Erythroblast (primary cell): Measurements from ENCODE around the gene VIPR1.

Experiments
- DNase-seq, 2 experiments: peaks; one replicate each; lab custom pipeline; 2025; lab: John Stamatoyannopoulos, UW
- GATA1 ChIP-seq: IDR thresholded peaks from 2 replicates; pipeline ENCODE4 v1.6.1; 2011; ENCODE audit warnings: low read depth, mild to moderate bottlenecking, control low read depth, low read length, moderate library complexity
- POLR2A ChIP-seq: IDR thresholded peaks from 2 replicates; pipeline ENCODE4 v1.6.1; 2011; ENCODE audit warnings: mild to moderate bottlenecking, low read length

The VIPR1 gene

DNA sequence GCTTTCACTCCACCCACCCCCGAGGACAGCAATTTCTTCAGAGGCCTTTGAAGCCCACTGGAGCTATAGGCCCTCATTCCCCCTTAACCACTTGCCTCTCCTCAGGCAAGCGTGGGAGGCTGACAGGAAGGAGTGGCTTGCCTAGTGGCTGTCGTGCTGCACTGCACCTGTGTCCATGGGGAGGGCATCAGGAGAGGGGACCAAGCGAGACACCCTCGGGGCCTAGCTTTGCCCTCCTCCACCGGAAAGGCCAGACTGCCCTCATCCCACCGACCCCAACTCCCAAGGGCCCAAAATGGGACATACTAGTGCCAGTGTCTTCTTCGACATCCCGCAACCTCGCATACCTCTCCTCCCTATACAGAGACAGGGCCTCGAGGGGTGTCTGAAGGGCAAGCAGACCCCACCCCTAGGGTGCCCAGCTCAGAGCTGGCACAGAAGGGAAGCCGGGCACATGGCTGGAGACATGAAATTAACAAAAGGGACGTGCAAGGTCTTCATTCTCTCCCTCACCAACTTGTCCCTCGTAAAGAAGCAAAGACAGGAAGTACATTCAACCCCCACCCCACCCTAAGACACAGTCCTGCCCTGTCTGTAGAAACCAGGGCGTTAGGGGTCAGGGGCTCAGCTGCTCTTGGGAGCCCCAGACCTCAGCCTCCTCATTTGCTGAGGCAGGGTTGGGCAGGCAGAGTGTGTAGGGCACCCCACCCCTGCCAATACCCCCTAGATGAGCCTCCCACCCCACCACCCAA is 24.3 kb downstream of the VIPR1 start:
- no peak for DNase-seq
- TF ChIP-seq POLR2A (no peak), GATA1 (no peak)

DNA sequence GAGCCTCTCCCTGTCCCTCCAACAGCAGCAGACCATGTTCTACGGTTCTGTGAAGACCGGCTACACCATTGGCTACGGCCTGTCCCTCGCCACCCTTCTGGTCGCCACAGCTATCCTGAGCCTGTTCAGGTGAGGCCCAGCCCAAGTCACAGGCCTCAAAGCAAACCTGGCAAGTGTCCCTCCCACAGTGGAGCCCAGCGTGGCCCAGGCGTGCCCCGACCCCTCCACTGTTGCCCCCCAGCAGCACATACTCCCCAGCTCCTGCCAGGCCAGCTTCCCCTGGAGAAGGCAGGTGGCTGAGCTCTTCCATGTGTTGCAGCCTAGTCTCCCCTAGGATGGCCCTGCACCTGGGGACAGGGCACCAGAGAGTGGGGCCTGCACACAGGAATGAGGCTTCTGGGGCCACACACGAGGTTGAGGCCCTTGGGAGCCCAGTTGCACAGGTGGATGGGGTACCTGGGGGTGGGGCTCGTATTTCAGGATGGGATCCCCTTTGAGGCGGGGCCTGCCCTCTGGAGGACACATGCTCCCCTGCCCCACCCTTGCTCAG is 25.0 kb downstream of the VIPR1 start:
- no peak for DNase-seq
- no peak for TF ChIP-seq POLR2A
- no peak for TF ChIP-seq GATA1

DNA sequence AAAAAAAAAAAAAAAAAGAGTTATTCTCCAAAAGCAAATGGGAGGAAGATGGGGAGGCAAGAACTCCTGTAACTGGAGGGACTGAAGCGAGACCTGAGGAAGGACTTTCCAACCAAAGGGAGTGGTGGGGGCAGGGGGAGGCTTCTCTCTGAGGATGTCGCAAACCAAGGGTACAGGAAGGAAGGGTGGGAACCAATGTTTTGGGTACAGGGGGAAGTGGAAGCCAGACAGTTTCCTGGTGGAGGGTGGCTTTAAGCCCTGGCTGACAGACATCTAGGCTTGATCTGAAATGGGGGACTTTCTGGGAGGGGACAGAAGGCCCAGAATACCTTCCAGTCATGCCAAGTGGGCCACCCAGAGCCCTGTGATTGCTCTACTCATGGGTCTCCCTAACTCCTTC is 27.0 kb downstream of the VIPR1 start:
- no peak for TF ChIP-seq GATA1
- TF ChIP-seq POLR2A, result no peak
- DNase-seq, result no peak

DNA sequence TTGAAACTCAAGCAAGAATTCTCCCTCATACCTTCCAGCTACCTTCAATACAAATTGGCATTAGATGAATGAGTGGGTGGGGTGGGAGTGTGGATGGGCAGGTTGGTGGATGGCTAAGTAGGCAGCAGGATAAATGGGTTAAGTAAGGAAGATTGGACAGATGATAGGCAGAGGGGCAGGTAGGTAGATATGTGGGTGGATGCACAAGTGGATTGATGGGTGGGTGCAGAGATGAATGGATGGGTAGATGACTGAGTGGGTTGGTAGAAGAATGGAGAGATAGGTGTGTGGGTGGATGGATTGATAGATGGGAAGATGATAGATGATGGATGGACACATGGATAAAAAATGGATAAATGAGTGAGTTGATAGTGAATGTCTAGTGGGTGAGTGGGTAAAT is 27.6 kb downstream of the VIPR1 start:
- TF ChIP-seq GATA1 (no peak), POLR2A (no peak)
- no peak for DNase-seq

DNA sequence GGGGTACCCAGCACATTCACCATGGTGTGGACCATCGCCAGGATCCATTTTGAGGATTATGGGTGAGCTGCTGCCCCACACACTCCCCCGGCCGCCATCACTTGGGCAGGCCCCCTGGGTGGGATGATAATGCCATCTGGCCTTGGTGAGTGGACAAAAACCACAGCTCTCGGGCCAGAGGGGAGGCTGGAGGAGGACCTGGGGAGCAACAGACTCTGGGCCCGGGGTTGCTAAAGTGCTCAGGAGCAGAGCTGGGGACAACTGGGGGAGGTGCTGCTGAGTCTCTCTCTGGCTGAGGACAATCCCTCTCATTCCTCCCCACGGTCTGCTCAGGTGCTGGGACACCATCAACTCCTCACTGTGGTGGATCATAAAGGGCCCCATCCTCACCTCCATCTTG is 29.0 kb downstream of the VIPR1 start:
- TF ChIP-seq GATA1 (no peak), POLR2A (no peak)
- DNase-seq, result no peak

DNA sequence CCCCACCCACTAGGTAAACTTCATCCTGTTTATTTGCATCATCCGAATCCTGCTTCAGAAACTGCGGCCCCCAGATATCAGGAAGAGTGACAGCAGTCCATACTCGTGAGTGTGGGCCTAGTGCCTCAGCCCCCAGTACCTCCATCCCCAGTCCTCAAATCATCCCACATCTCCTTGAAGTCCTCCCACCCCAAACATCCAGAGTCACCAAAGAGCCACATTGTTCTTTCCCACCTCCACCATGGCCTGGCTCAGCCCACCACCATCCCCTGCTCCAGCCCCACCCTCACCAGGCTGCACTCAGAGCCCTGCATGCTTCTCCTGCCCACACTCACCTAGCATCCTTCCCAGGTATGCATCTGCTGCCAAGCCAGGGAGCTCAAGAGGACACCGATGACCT is 29.8 kb downstream of the VIPR1 start:
- no peak for DNase-seq
- TF ChIP-seq POLR2A (no peak), GATA1 (no peak)

DNA sequence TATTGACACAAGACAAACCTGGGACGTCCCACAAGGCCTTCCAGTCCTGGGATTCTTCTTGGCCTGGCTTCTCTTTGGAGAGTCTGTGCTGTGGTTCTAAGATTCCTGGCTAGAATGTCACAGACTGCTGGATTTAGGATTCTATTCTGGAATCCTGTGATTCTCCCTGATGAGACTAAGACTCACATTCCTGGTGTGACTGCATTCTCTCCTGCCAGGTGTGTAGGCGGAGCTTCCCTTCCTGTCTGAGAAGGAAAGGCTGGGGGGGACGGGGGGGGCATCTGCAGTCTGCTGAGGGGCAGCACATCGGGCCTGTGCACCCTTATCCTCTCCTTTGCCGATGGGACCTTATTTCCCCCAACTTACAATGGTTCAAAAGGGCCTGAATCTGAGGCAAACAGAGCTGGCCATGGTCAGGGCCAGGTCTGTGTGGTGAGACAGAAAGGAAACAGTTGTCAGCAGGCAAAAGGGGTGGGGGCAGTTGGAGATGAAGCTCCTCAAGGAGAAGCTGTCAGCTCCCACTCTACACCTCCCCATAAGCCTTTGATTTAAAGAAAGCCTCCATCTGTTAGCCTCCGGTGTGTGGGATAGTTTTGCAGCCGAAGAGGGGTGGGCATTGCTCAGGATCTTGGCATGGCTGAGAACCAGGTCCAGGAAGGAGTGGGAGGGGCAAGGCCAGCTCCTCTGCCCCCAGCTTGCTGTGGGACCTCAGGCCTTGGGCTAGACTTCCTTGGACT is 30.9 kb downstream of the VIPR1 start:
- TF ChIP-seq GATA1, result no peak
- TF ChIP-seq POLR2A, result no peak
- DNase-seq, result no peak

DNA sequence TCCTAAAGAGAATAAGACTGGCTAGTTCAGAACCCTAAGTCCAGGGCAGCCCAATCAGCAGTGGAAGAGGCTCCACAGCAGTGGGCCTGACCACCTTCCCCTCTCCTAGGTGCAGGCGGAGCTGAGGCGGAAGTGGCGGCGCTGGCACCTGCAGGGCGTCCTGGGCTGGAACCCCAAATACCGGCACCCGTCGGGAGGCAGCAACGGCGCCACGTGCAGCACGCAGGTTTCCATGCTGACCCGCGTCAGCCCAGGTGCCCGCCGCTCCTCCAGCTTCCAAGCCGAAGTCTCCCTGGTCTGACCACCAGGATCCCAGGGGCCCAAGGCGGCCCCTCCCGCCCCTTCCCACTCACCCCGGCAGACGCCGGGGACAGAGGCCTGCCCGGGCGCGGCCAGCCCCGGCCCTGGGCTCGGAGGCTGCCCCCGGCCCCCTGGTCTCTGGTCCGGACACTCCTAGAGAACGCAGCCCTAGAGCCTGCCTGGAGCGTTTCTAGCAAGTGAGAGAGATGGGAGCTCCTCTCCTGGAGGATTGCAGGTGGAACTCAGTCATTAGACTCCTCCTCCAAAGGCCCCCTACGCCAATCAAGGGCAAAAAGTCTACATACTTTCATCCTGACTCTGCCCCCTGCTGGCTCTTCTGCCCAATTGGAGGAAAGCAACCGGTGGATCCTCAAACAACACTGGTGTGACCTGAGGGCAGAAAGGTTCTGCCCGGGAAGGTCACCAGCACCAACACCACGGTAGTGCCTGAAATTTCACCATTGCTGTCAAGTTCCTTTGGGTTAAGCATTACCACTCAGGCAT is 33.7 kb downstream of the VIPR1 start:
- TF ChIP-seq GATA1, result no peak
- TF ChIP-seq POLR2A, result no peak
- peak; percentile 21 to 27 for DNase-seq

DNA sequence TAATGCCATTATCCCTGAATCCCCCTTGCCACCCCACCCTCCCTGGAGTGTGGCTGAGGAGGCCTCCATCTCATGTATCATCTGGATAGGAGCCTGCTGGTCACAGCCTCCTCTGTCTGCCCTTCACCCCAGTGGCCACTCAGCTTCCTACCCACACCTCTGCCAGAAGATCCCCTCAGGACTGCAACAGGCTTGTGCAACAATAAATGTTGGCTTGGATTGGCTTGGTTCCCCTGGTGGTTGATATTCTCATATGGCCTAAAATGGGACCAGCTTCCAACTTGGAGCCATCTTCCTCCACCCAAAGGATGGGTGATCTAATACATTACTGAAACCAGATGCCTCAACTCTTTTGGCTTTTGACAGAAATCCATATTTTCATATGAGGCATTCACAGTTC is 34.9 kb downstream of the VIPR1 start:
- TF ChIP-seq GATA1 (no peak), POLR2A (no peak)
- DNase-seq, result no peak

DNA sequence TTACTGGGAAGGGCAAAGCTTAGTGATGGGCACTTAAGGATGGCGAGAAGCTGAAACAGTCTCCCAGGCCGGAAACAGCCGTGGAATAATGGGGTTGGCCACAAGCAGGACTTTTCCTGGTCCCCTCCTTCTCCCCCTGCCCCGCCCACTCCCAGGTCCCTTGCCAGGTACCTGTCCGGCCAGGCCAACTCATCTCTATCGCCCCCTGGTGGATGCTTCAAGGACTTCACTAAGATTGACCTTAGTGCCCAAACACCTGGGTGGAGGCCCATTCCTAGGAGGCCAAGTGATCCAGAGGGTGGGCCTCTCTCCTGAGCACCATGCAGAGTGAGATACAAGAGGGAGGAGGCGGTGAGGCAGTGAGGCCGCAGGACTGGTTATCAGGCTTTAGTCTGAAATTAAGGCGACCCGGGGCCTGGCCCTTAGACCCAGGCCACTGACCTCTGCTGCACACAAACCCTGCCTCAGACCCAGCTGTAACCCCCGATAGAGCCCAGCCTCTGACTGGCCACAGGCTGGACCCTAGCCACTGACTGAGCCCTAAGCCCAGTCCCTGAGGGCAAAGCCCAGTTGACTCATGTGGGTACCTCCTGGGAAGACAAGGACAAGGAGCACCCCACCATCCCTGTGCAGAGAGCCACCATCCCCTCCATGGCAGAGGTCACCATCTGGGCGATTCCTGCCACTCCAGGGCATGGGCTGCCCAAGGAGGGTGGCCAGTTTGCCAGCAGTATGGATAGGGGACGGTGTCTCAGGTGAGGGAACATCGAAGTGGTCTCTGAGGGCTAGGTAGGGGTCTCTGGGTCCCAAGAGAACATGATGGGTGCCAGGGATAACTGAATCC is 37.6 kb downstream of the VIPR1 start:
- TF ChIP-seq POLR2A (no peak), GATA1 (no peak)
- peak; percentile 52 to 79 for DNase-seq

DNA sequence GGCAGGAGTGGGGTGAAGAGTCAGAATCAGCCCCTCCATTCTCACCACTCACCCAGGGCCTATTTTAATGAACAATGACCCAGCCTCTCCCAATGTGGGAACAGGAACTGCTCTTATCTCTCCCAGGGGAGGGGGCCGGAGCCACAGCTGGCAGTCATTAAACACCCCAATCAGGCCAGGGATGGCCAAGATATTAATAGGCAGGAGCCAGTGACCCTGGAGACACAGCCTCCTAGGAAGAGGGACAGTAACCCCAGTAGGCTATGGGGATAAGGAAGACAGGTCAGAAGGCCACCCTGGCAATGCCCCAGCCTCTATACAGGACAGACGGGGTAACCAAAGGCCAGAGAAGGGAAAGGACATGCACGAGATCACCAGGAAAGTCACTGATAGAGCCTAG is 38.6 kb downstream of the VIPR1 start:
- TF ChIP-seq POLR2A (no peak), GATA1 (no peak)
- DNase-seq, result no peak

DNA sequence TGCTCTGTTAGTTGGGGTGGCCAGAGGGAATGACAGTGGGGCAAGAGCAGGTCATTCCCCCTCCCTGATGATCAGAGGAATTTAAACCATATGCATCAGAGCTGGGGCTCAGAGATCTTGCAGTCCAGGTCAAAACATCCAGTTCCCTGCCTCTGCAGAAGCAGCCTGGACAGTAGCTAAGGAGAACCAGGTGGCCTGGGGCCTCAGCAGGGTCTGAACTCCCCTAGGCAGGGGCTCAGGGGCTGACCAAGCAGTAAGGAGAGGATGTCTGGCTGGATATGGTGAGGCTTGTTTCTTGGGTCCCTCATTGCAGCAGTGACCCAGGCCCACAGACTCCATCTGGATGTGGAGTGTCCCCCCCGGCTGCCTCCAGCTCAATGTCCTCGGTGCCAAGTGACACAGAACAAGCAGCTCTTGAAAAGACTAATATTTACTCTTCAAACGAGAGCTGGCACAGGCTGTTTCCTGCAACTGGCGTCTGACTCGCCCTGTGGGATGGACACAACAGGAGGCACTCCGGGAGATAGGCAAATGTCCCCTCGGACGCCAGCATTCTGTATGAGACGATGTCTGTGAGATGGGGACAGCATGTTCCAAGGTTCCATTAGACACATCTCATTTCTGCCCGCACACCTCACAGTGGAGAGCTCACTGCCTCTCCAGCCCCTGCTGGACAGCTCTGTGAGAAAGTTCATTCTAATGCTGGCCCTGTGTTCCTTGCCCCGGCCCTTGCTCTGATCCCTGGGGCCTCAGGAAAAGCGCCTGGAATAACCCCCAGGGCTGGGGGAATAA is 42.2 kb downstream of the VIPR1 start:
- DNase-seq, result no peak
- TF ChIP-seq GATA1 (no peak), POLR2A (no peak)
